SU-DHL-6 (cell line): ENCODE results near the gene TNPO1.

Experiments
- EZH2phosphoT487 ChIP-seq: fragments of 200-600 bp; sonication (generic), shearing (Covaris generic); conservative IDR thresholded peaks from 2 replicates; pipeline ENCODE4 v1.6.1; 2018; ENCODE audit warnings: mild to moderate bottlenecking, antibody characterized with exemption, low read length, moderate library complexity, mixed read lengths
- TF ChIP-seq, protein P1 (sequence below): fragments of 200-600 bp; sonication (generic); IDR thresholded peaks from one replicate; pipeline ENCODE4 v1.5.1; 2017; ENCODE audit warnings: antibody characterized with exemption, mild to moderate bottlenecking, low read length, moderate library complexity; ENCODE audit not compliant: insufficient read depth, poor library complexity, severe bottlenecking

DNA sequence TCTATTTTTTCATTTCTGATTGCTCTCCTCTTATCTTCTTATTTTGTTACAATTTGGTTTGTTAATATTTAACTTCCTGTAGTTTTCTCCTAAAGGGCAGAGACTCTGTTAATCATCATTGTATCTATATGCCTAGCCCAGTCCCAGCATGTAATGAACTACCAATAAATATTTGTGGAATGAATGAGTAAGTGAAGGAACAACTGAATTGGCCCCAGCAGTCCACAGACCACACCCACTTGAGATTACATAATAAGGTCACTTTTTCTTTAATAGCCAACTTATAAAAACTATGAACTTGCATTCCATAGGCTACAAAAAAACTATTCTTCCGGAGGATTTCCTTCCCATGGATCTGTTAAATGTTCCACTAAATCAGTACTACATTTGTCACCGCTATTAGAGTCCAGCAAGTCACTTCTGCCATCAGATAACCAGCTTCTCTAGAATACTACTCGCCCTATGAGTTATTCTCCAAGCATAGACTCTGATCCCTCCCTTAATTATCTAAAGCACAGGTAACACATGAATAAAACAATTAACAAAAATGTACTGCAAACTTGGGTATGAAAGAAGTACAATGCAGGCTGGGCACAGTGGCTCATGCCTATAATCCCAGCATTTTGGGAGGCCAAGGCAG is 27.5 kb upstream of the TNPO1 start:
- TF ChIP-seq, protein P1, sequence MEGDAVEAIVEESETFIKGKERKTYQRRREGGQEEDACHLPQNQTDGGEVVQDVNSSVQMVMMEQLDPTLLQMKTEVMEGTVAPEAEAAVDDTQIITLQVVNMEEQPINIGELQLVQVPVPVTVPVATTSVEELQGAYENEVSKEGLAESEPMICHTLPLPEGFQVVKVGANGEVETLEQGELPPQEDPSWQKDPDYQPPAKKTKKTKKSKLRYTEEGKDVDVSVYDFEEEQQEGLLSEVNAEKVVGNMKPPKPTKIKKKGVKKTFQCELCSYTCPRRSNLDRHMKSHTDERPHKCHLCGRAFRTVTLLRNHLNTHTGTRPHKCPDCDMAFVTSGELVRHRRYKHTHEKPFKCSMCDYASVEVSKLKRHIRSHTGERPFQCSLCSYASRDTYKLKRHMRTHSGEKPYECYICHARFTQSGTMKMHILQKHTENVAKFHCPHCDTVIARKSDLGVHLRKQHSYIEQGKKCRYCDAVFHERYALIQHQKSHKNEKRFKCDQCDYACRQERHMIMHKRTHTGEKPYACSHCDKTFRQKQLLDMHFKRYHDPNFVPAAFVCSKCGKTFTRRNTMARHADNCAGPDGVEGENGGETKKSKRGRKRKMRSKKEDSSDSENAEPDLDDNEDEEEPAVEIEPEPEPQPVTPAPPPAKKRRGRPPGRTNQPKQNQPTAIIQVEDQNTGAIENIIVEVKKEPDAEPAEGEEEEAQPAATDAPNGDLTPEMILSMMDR: no peak
- TF ChIP-seq EZH2phosphoT487: no peak
